SK-N-MC (cell line): Measurements from ENCODE around the gene HOXA5.

Source experiments
- EZH2 ChIP-seq: fragments of 200-600 bp; sonication (generic); IDR thresholded peaks from one replicate; pipeline ENCODE4 v1.6.1; 2017; ENCODE audit warnings: antibody characterized with exemption
- FOXP2 ChIP-seq: optimal IDR thresholded peaks from 2 replicates; pipeline ENCODE3; 2011; ENCODE audit warnings: mild to moderate bottlenecking, moderate library complexity; ENCODE audit not compliant: insufficient read depth; ENCODE audit errors: extremely low read length, control extremely low read depth
- POLR2AphosphoS5 ChIP-seq: IDR thresholded peaks from 2 replicates; pipeline ENCODE4 v1.6.1; 2012; ENCODE audit warnings: mild to moderate bottlenecking, low read depth, low read length, borderline replicate concordance

- no peak for TF ChIP-seq EZH2
- no peak for TF ChIP-seq POLR2AphosphoS5
- no peak for TF ChIP-seq FOXP2
Observed at GRCh38 chr7:27094304-27095049, 49.0 kb downstream of the HOXA5 start.
